Prostate gland (tissue), 2 donors: ENCODE measurements around the gene SYDE2.

Experiments used
- CTCF ChIP-seq, 4 experiments: fragments of 200-600 bp in 2 of 4; fragments of 450-650 bp in 2 of 4; sonication (generic) in 2 of 4; IDR thresholded peaks; 1 replicate in 3 of 4; 2 replicates in 1 of 4; pipeline ENCODE4 v1.5.1; 2016 to 2019; ENCODE audit warnings: antibody characterized with exemption in 4 of 4, mild to moderate bottlenecking in 2 of 4, moderate library complexity in 2 of 4
- POLR2A ChIP-seq: fragments of 450-650 bp; IDR thresholded peaks from one replicate; pipeline ENCODE4 v1.6.1; 2016; ENCODE audit warnings: antibody characterized with exemption, mild to moderate bottlenecking
- POLR2AphosphoS5 ChIP-seq: sonication (generic); formaldehyde crosslinking; IDR thresholded peaks from one replicate; pipeline ENCODE4 v1.6.1; 2017; ENCODE audit warnings: antibody characterized with exemption

DNA sequence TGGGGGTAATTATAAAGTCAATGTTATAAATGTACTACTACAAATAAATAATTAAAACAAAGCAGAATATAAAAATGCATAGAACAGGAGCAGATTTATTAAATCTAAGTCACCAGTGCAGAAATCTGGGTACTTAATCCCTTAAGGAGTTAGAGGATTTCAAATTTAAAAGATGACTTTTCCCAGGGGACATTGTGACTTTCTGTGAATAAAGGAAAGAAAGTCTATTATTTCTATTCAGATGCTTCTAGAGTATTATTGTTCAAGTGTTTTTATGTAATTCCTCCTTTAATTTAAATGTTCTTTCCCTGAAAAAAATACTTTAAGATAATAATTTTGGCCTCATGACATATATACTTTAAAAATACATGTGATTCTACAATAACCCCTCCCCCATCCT is 43.4 kb downstream of the SYDE2 start:
- TF ChIP-seq POLR2AphosphoS5 (no peak), CTCF (IDR thresholded peaks at IDR 0.05) (no peak), POLR2A (no peak)
